SH-SY5Y (cell line): ENCODE measurements around the gene WFIKKN1.

Source experiments
- GATA2 ChIP-seq: IDR thresholded peaks from 2 replicates; pipeline ENCODE4 v1.6.1; 2011; ENCODE audit warnings: mild to moderate bottlenecking, low read depth, low read length
- GATA3 ChIP-seq: IDR thresholded peaks from 2 replicates; pipeline ENCODE4 v1.6.1; 2011; ENCODE audit warnings: low read depth, mild to moderate bottlenecking, low read length, moderate library complexity

Gene WFIKKN1

GRCh38 chr16:630815-631405 is at the start of gene WFIKKN1:
TSS of gene WFIKKN1 (plus strand) at chr16:630985. CDS start at chr16:631254, 269 bp downstream.
- TF ChIP-seq GATA2, result no peak
- no peak for TF ChIP-seq GATA3

- TF ChIP-seq GATA3, result no peak
- no peak for TF ChIP-seq GATA2
These were observed 48.6 kb upstream of the WFIKKN1 start for GRCh38 chr16:582218-582613.

- TF ChIP-seq GATA2 (no peak), GATA3 (no peak)
These were observed 48.0 kb upstream of the WFIKKN1 start for GRCh38 chr16:582614-583331.

- TF ChIP-seq GATA2, result no peak
- TF ChIP-seq GATA3, result no peak
These were observed 47.3 kb upstream of the WFIKKN1 start for GRCh38 chr16:583470-583814.

- TF ChIP-seq GATA3, result no peak
- no peak for TF ChIP-seq GATA2
These were observed 46.8 kb upstream of the WFIKKN1 start for GRCh38 chr16:583815-584591.

- TF ChIP-seq GATA3, result no peak
- no peak for TF ChIP-seq GATA2
These were observed 45.4 kb upstream of the WFIKKN1 start for GRCh38 chr16:585351-585750.

- TF ChIP-seq GATA3, result no peak
- no peak for TF ChIP-seq GATA2
These were observed 44.6 kb upstream of the WFIKKN1 start for GRCh38 chr16:586047-586644.

GRCh38 chr16:586645-587590 is 43.9 kb upstream of the WFIKKN1 start:
- TF ChIP-seq GATA3, result no peak

- TF ChIP-seq GATA3 (no peak), GATA2 (no peak)
These were observed 42.2 kb upstream of the WFIKKN1 start for GRCh38 chr16:588639-588888.

GRCh38 chr16:588889-589657 is 41.7 kb upstream of the WFIKKN1 start:
- no peak for TF ChIP-seq GATA3
- no peak for TF ChIP-seq GATA2

GRCh38 chr16:589658-590187 is 41.1 kb upstream of the WFIKKN1 start, which contains the start of gene RAB40C:
TSS of gene RAB40C (plus strand) at chr16:590066. CDS start at chr16:590292, 226 bp downstream.
- TF ChIP-seq GATA3, result no peak
- no peak for TF ChIP-seq GATA2

- no peak for TF ChIP-seq GATA2
- no peak for TF ChIP-seq GATA3
These were observed 40.5 kb upstream of the WFIKKN1 start for GRCh38 chr16:590188-590814.
